HepG2 (cell line): Measurements from ENCODE around the gene ZDHHC24. TPM values are rescaled to one million over a fixed set of nuclear protein-coding genes. Genes with fewer than 3 reads are reported as not detected.

Experiments
- AGO1 ChIP-seq: fragments of 200-400 bp; formaldehyde crosslinking; IDR thresholded peaks from 2 replicates; pipeline ENCODE4 v1.6.1; 2017; ENCODE audit warnings: mild to moderate bottlenecking, low read depth, low read length, moderate library complexity; ENCODE audit not compliant: poor library complexity, severe bottlenecking
- AHR ChIP-seq: IDR thresholded peaks from 2 replicates; pipeline ENCODE4 v1.6.1; 2018; ENCODE audit warnings: missing genetic modification reagents, missing compliant biosample characterization
- DZIP1 ChIP-seq: sonication (generic); formaldehyde crosslinking; IDR thresholded peaks from 2 replicates; pipeline ENCODE4 v1.5.0; 2020; ENCODE audit warnings: mild to moderate bottlenecking, missing genetic modification reagents
- GRHL1 ChIP-seq: sonication (generic); formaldehyde crosslinking; conservative IDR thresholded peaks from 2 replicates; pipeline ENCODE4 v1.8.0; 2022; ENCODE audit warnings: missing genetic modification reagents
- MTA3 ChIP-seq: sonication (generic); formaldehyde crosslinking; IDR thresholded peaks from 2 replicates; pipeline ENCODE4 v1.4.0; 2020; ENCODE audit warnings: missing genetic modification reagents
- MXI1 ChIP-seq: IDR thresholded peaks from 3 replicates; pipeline ENCODE4 v1.6.1; 2012; ENCODE audit warnings: low read depth, low read length, inconsistent platforms, borderline replicate concordance
- NR2F6 ChIP-seq, 2 experiments: IDR thresholded peaks; 2 replicates each; pipeline ENCODE4 v1.6.1; 2016; ENCODE audit warnings: antibody characterized with exemption in 1 of 2, mild to moderate bottlenecking in 1 of 2
- SIN3A ChIP-seq: IDR thresholded peaks from 2 replicates; pipeline ENCODE4 v1.6.1; 2011; ENCODE audit warnings: low read depth, mild to moderate bottlenecking, control low read depth, low read length, borderline replicate concordance
- SMARCE1 ChIP-seq: fragments of 450-650 bp; IDR thresholded peaks from 2 replicates; pipeline ENCODE4 v1.6.1; 2017; ENCODE audit warnings: borderline replicate concordance
- TBL1XR1 ChIP-seq: fragments of 150-350 bp; IDR thresholded peaks from 2 replicates; pipeline ENCODE4 v1.6.1; 2014; ENCODE audit warnings: borderline replicate concordance, low read length; ENCODE audit not compliant: partially characterized antibody
- TOE1 ChIP-seq: sonication (generic); formaldehyde crosslinking; IDR thresholded peaks from 2 replicates; pipeline ENCODE4 v1.4.0; 2020; ENCODE audit warnings: mild to moderate bottlenecking, missing genetic modification reagents
- TRIM24 ChIP-seq: sonication (generic); formaldehyde crosslinking; IDR thresholded peaks from 2 replicates; pipeline ENCODE4 v1.8.0; 2022; ENCODE audit warnings: mild to moderate bottlenecking, missing genetic modification reagents
- YY1 ChIP-seq: IDR thresholded peaks from 2 replicates; pipeline ENCODE4 v1.6.1; 2011; ENCODE audit warnings: low read length, low read depth, moderate library complexity, mild to moderate bottlenecking; ENCODE audit not compliant: insufficient read depth, insufficient replicate concordance
- ZBTB8A ChIP-seq: sonication (generic); formaldehyde crosslinking; IDR thresholded peaks from 2 replicates; pipeline ENCODE4 v1.4.0; 2020; ENCODE audit warnings: mild to moderate bottlenecking, low read depth, missing genetic modification reagents, borderline replicate concordance
- ZFP62 ChIP-seq: sonication (generic); formaldehyde crosslinking; IDR thresholded peaks from 2 replicates; pipeline ENCODE4 v1.4.0; 2020; ENCODE audit warnings: missing genetic modification reagents
- ZNF136 ChIP-seq: sonication (generic); formaldehyde crosslinking; IDR thresholded peaks from 2 replicates; pipeline ENCODE4 v1.8.1; 2022; ENCODE audit warnings: low read depth, mild to moderate bottlenecking, moderate library complexity, missing genetic modification reagents
- ZNF260 ChIP-seq: sonication (generic); formaldehyde crosslinking; IDR thresholded peaks from 2 replicates; pipeline ENCODE4 v1.4.0; 2020; ENCODE audit warnings: missing genetic modification reagents, low read depth, mild to moderate bottlenecking, borderline replicate concordance
- ZNF569 ChIP-seq: sonication (generic); formaldehyde crosslinking; IDR thresholded peaks from 2 replicates; pipeline ENCODE4 v1.5.0; 2020; ENCODE audit warnings: mild to moderate bottlenecking, missing genetic modification reagents, moderate library complexity, borderline replicate concordance
- ZNF615 ChIP-seq: sonication (generic); formaldehyde crosslinking; IDR thresholded peaks from 2 replicates; pipeline ENCODE4 v1.5.0; 2020; ENCODE audit warnings: mild to moderate bottlenecking, missing genetic modification reagents, borderline replicate concordance
- ZNF746 ChIP-seq: sonication (generic); formaldehyde crosslinking; IDR thresholded peaks from 2 replicates; pipeline ENCODE4 v1.8.0; 2022; ENCODE audit warnings: mild to moderate bottlenecking, missing genetic modification reagents
- ZNF766 ChIP-seq: sonication (generic); formaldehyde crosslinking; IDR thresholded peaks from 2 replicates; pipeline ENCODE4 v1.5.0; 2020; ENCODE audit warnings: missing genetic modification reagents, borderline replicate concordance
- ZNF816 ChIP-seq: sonication (generic); formaldehyde crosslinking; IDR thresholded peaks from 2 replicates; pipeline ENCODE4 v1.8.0; 2022; ENCODE audit warnings: missing genetic modification reagents, mild to moderate bottlenecking, borderline replicate concordance
- polyA plus RNA-seq, 8 experiments: library from polyadenylated mRNA; depleted of rRNA in 3 of 8; stranded (reverse) in 7 of 8; unstranded in 1 of 8; fragments of >200 nt; fragmentation: Illumina TruSeq in 4 of 8; extraction: Trizol in 4 of 8; gene quantifications; 2 replicates each; pipeline versions ENCODE4 v1.2.1 to v1.2.3, GENCODE V29; 2011 to 2016; ENCODE audit warnings: low read depth in 4 of 8, missing spikeins in 1 of 8, mixed read lengths in 1 of 8; ENCODE audit not compliant: insufficient read depth in 1 of 8
- total RNA-seq, 5 experiments: library from RNA; depleted of rRNA; stranded (reverse); fragments of >200 nt; fragmentation: Illumina TruSeq; extraction: Trizol; gene quantifications; 2 replicates each; pipeline ENCODE4 v1.2.3, GENCODE V29; 2016; ENCODE audit warnings: low read depth in 1 of 5

The ZDHHC24 gene
- total and polyA plus RNA-seq, 2 of the 13 experiments (the other 11 are each of a cell fraction or from before 2014, with no cell fraction given): 4.3 TPM

GRCh38 chr11:66510271-66510989, 35.4 kb downstream of the ZDHHC24 start, which contains the start of gene BBS1 (continued):
- TF ChIP-seq TBL1XR1 (peak; percentile 20), ZNF615 (CRISPR knock-in tag) (no peak), ZNF260 (no peak), GRHL1 (CRISPR knock-in tag) (no peak), ZNF766 (CRISPR knock-in tag) (no peak), DZIP1 (no peak), AGO1 (peak; percentile 82), TRIM24 (CRISPR knock-in tag) (no peak), ZNF816 (CRISPR knock-in tag) (peak; percentile 79; the same call in 1 of the 2 replicates), TOE1 (no peak), ZBTB8A (CRISPR knock-in tag) (no peak), NR2F6 (IDR thresholded peaks at IDR 0.05) (no peak), NR2F6 (CRISPR knock-in tag; IDR thresholded peaks at IDR 0.05) (peak; percentile 15; the same call in 1 of the 2 replicates), SMARCE1 (no peak), YY1 (peak; percentile 97), MTA3 (CRISPR knock-in tag) (no peak), ZFP62 (CRISPR knock-in tag) (no peak), ZNF569 (CRISPR knock-in tag) (no peak), ZNF136 (CRISPR knock-in tag) (no peak), SIN3A (peak; percentile 96; the same call in 1 of the 2 replicates), ZNF746 (no peak), AHR (CRISPR knock-in tag) (no peak), MXI1 (peak; percentile 96; the same call in 2 of the 3 replicates)
